MCF 10A (cell line): ENCODE data around the gene WAS. TPM values are rescaled to one million over a fixed set of nuclear protein-coding genes. Genes with fewer than 3 reads are reported as not detected.

Experiments used
- BruUV-seq: library from RNA; stranded (reverse); fragments of 400-500 nt; replicated peaks from 2 replicates; lab custom pipeline; 2021; lab: Mats Ljungman, UMichigan
- CTCF ChIA-PET: fragments of 300-600 bp; sonication (Branson Sonifier 250); formaldehyde crosslinking; extraction: SDS; loops from one replicate; lab custom pipeline; 2021; ENCODE audit warnings: antibody characterized with exemption, inconsistent platforms; lab: Yijun Ruan, JAX
- POLR2A ChIA-PET: fragments of 300-600, 350-650 bp; sonication (Branson Sonifier 250); formaldehyde crosslinking; extraction: SDS; loops from one replicate; lab custom pipeline; 2020; ENCODE audit warnings: antibody characterized with exemption, inconsistent platforms; lab: Yijun Ruan, JAX
- DNase-seq: peaks from one replicate; pipeline ENCODE4 v3.0.0-alpha.2; 2018; ENCODE audit not compliant: unreplicated experiment
- H3K27ac Mint-ChIP-seq: one replicate; pipeline ENCODE4 v1.8.0; 2022; ENCODE audit warnings: mild to moderate bottlenecking, low read depth, mixed read lengths; ENCODE audit not compliant: unreplicated experiment
- H3K27me3 Mint-ChIP-seq: one replicate; pipeline ENCODE4 v1.8.0; 2022; ENCODE audit warnings: mixed read lengths; ENCODE audit not compliant: insufficient read depth, unreplicated experiment
- H3K36me3 Mint-ChIP-seq: one replicate; pipeline ENCODE4 v1.8.0; 2022; ENCODE audit warnings: mild to moderate bottlenecking, moderate library complexity, mixed read lengths; ENCODE audit not compliant: insufficient read depth, unreplicated experiment
- H3K4me1 Mint-ChIP-seq: one replicate; pipeline ENCODE4 v1.8.0; 2022; ENCODE audit warnings: mixed read lengths; ENCODE audit not compliant: insufficient read depth, unreplicated experiment
- H3K4me3 Mint-ChIP-seq: one replicate; pipeline ENCODE4 v1.8.0; 2022; ENCODE audit warnings: mild to moderate bottlenecking, moderate library complexity, mixed read lengths; ENCODE audit not compliant: unreplicated experiment
- H3K9me3 Mint-ChIP-seq: one replicate; pipeline ENCODE4 v1.8.0; 2022; ENCODE audit warnings: mixed read lengths; ENCODE audit not compliant: unreplicated experiment
- CTCF ChIP-seq: fragments of 200-600 bp; IDR thresholded peaks from one replicate; pipeline ENCODE4 v1.8.0; 2022; ENCODE audit warnings: antibody characterized with exemption, mild to moderate bottlenecking; ENCODE audit not compliant: unreplicated experiment
- intact Hi-C: fragments of 100-400 bp; cut with micrococcal nuclease; formaldehyde crosslinking; loops from 2 replicates; pipeline ENCODE4 v1.14.1; 2022
- total RNA-seq: library from RNA; stranded (reverse); gene quantifications from 2 replicates; pipeline ENCODE4 v1.2.3, GENCODE V29; 2022

WAS gene
- total RNA-seq, 1 experiment from 2014 or later: 0.37 TPM

DNA sequence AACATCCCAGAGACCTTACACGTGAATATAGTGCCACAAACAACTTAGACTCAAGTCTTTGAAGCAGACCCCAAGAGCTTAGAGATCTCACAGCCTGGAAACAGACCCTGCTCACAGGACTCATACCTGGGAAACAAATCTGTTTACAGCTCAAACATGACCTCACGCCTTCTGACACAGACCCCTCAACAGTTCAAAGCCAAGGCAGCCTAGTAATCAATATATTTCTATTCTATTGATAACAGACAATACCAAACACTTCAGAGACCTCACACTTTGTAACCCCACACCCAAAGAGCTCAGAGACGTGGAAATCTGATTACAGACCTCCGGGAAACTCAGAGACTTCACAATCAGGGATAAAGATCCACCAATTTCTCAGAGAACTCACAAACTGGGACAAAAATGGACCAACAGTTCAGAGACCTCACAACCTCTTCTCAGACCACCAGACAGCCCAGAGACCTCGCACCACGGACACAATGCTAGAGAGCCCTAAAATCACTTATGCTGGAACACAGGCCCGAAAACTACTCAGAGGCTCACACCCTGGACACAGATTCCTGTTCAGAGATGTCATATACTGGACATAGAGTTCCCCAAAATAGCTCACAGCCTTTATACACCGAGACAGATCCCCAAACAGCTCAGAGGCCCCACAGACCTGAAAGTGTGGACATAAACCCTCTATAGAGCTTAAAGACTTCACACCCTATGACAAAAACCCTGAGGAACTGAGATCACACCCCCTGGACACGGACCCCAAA is 27.7 kb downstream of the WAS start:
- Mint-ChIP-seq H3K27ac (no peak overlapping the region), H3K4me1 (peaks cover 18% of the 10 kb centered on the region), H3K27me3 (no peaks in the 10 kb centered on the region), H3K9me3 (peaks cover 8% of the 10 kb centered on the region), H3K4me3 (no peak overlapping the region), H3K36me3 (no peaks in the 10 kb centered on the region)
- ChIA-PET POLR2A (no interaction called here), CTCF (interaction anchor here (1.8 kb wide), 1 partner anchor 63 kb away, joined by 5 read pairs; no protein-coding TSS in a partner anchor)
- no peak for TF ChIP-seq CTCF
- no TSS peak for BruUV-seq
- DNase-seq: no peak
- intact Hi-C loops: no loop called here

GRCh38 chrX:48711929-48712505 is 28.4 kb downstream of the WAS start:
- intact Hi-C loops: no loop called here
- Mint-ChIP-seq H3K27me3 (no peaks in the 10 kb centered on the region), H3K4me1 (peaks cover 18% of the 10 kb centered on the region), H3K4me3 (no peak overlapping the region), H3K9me3 (peaks cover 8% of the 10 kb centered on the region), H3K36me3 (no peaks in the 10 kb centered on the region), H3K27ac (no peak overlapping the region)
- ChIA-PET CTCF (interaction anchor here (1.8 kb wide), 1 partner anchor 64 kb away, joined by 5 read pairs; no protein-coding TSS in a partner anchor), POLR2A (no interaction called here)
- no peak for DNase-seq
- TF ChIP-seq CTCF: no peak
- no TSS peak for BruUV-seq

DNA sequence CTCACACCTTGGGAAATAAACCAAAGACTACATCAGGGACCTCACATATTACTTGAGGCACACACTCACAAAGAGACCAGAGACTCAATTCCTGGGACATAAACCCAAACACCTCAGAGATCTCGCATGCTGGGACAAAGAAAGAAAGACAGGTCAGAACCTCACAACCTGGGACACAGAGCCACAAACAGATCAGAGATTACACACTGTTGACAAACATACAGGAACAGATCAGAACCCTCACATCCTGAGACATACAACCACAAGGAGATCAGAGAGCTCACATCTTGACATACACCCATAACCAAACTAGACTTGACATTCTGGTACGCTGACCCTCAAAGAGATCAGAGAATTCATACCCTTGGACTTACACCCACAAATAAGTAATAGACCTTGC is 30.2 kb downstream of the WAS start:
- Mint-ChIP-seq H3K4me1 (peaks cover 18% of the 10 kb centered on the region), H3K27me3 (no peaks in the 10 kb centered on the region), H3K4me3 (no peak overlapping the region), H3K36me3 (no peaks in the 10 kb centered on the region), H3K27ac (no peak overlapping the region), H3K9me3 (peaks cover 16% of the 10 kb centered on the region)
- intact Hi-C loops: no loop called here
- no peak for DNase-seq
- CTCF ChIA-PET: no interaction called here
- POLR2A ChIA-PET: no interaction called here
- no TSS peak for BruUV-seq
- no peak for TF ChIP-seq CTCF

- intact Hi-C loops: no loop called here
- TF ChIP-seq CTCF: no peak
- DNase-seq: no peak
- Mint-ChIP-seq H3K36me3 (no peaks in the 10 kb centered on the region), H3K4me1 (peaks cover 18% of the 10 kb centered on the region), H3K9me3 (peaks cover 16% of the 10 kb centered on the region), H3K27ac (no peak overlapping the region), H3K27me3 (no peaks in the 10 kb centered on the region), H3K4me3 (no peak overlapping the region)
- CTCF ChIA-PET: no interaction called here
- POLR2A ChIA-PET: no interaction called here
- BruUV-seq: no TSS peak
Measured at GRCh38 chrX:48714573-48714972, 31.0 kb downstream of the WAS start.
